ENCODE data around the gene CDKAL1.

The CDKAL1 gene

DNA sequence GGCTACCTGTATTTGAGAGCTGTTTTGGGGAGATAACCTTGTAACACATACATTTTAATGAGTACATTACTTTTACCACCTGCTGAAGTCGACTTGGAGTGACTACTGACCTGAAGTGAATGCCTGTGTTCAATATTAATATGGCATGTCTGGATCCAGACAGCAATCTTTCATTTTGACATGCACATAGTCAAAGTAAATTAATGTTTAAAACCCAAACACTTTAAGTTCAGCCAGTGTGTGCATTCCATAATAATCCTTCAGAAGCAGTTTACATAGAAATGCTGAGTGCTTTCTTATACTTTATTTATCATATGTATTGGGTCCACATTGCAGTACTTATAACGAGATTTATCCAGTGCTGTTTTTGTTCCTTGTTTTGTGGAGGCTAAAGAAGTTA, 38.0 kb downstream of the CDKAL1 start:
- H3K9me3 ChIP-seq (ENCODE audit: control insufficient read depth, low read length) = no peaks in the 10 kb centered on the region
- no peak overlapping the region for H2AFZ ChIP-seq
- no peaks in the 10 kb centered on the region for H3K27me3 ChIP-seq (ENCODE audit: control insufficient read depth, insufficient read depth, low read length)
- no peaks in the 10 kb centered on the region for H3K79me2 ChIP-seq
- no peaks in the 10 kb centered on the region for H3K4me1 ChIP-seq
- H3K4me2 ChIP-seq (ENCODE audit: low read length) = no peak overlapping the region
- H3K27ac ChIP-seq = no peak overlapping the region
- H3K4me3 ChIP-seq (ENCODE audit: low read depth, low read length) = no peak overlapping the region
- no peaks in the 10 kb centered on the region for H3K36me3 ChIP-seq (ENCODE audit: control insufficient read depth, insufficient read depth, low read length)
- no peak for TF ChIP-seq CTCF (IDR thresholded peaks at IDR 0.05)
- H3K9ac ChIP-seq = no peak overlapping the region

DNA sequence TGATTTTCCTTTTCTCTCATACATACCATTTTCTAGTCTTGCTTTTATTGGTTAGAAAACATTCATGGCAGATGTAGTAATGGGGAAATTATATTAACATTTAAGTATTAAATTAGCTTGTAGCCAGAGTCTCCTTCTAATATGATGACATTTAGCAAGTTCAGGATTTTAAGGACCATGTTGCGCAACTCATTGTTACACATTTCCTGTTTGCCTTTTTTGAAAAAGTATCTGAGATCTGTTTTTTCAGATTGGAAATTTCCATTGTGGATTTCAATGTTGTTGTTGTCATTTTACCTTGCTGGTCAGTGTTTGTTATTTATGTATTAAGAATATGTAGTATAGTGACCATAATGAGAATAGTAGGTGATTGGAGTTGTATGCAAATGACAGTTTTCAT, 38.7 kb downstream of the CDKAL1 start:
- Histone ChIP-seq H3K27me3 (ENCODE audit: control insufficient read depth, insufficient read depth, low read length) (no peaks in the 10 kb centered on the region), H3K27ac (no peak overlapping the region), H3K36me3 (ENCODE audit: control insufficient read depth, insufficient read depth, low read length) (no peaks in the 10 kb centered on the region), H3K79me2 (no peaks in the 10 kb centered on the region), H3K9me3 (ENCODE audit: control insufficient read depth, low read length) (no peaks in the 10 kb centered on the region), H2AFZ (no peak overlapping the region), H3K4me2 (ENCODE audit: low read length) (no peak overlapping the region), H3K4me1 (no peaks in the 10 kb centered on the region), H3K4me3 (ENCODE audit: low read depth, low read length) (no peak overlapping the region), H3K9ac (no peak overlapping the region)
- TF ChIP-seq CTCF (IDR thresholded peaks at IDR 0.05) = no peak

DNA sequence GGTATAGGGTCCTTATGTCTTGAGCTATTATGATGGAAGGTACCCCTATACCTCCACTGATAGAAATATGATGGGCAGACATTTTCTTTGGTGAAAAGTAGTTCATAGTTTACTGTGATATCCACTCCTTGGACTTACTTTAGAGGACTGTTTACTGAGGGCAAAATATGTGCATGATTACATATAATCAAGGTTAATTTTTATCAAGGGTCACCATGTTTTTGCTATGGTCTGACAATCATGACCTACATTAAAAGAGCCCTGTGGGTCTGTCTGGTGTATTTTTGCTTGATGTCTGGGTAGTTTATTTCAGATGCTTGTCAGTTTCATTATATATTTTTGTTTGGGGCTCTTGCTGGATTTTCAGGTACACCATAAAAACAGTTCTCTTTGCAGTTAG, 40.1 kb downstream of the CDKAL1 start:
- H3K9ac ChIP-seq = no peak overlapping the region
- H3K4me2 ChIP-seq (ENCODE audit: low read length) = no peak overlapping the region
- H3K4me3 ChIP-seq (ENCODE audit: low read depth, low read length) = no peak overlapping the region
- H3K27me3 ChIP-seq (ENCODE audit: control insufficient read depth, insufficient read depth, low read length) = no peaks in the 10 kb centered on the region
- H3K36me3 ChIP-seq (ENCODE audit: control insufficient read depth, insufficient read depth, low read length) = no peaks in the 10 kb centered on the region
- H3K4me1 ChIP-seq = no peaks in the 10 kb centered on the region
- no peaks in the 10 kb centered on the region for H3K79me2 ChIP-seq
- no peak overlapping the region for H2AFZ ChIP-seq
- no peak for TF ChIP-seq CTCF (IDR thresholded peaks at IDR 0.05)
- H3K9me3 ChIP-seq (ENCODE audit: control insufficient read depth, low read length) = no peaks in the 10 kb centered on the region
- H3K27ac ChIP-seq = no peak overlapping the region

DNA sequence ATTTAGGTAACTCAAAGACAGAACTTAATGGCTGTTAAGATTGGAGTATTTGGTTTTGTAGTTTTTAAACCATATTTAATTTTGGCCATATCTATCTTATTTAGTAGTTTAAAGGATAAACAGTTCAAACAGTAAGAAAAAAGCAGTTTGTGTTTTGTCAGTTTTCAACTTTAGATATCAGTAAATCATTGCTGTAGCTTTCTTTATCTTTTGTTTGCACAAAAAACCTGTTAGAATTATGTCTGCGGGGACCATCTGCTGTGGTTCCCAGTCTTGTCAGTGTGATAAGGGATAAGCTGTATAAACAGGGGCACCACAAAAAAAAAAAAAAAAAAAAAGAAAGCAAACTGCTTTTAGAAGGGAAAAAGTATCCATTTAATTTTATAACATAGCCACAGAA, 40.9 kb downstream of the CDKAL1 start:
- no peak overlapping the region for H3K4me2 ChIP-seq (ENCODE audit: low read length)
- no peak for TF ChIP-seq CTCF (IDR thresholded peaks at IDR 0.05)
- no peaks in the 10 kb centered on the region for H3K79me2 ChIP-seq
- H3K4me3 ChIP-seq (ENCODE audit: low read depth, low read length) = no peak overlapping the region
- H3K9me3 ChIP-seq (ENCODE audit: control insufficient read depth, low read length) = no peaks in the 10 kb centered on the region
- no peak overlapping the region for H2AFZ ChIP-seq
- no peak overlapping the region for H3K27ac ChIP-seq
- H3K9ac ChIP-seq = no peak overlapping the region
- no peaks in the 10 kb centered on the region for H3K4me1 ChIP-seq
- H3K36me3 ChIP-seq (ENCODE audit: control insufficient read depth, insufficient read depth, low read length) = no peaks in the 10 kb centered on the region
- H3K27me3 ChIP-seq (ENCODE audit: control insufficient read depth, insufficient read depth, low read length) = no peaks in the 10 kb centered on the region

DNA sequence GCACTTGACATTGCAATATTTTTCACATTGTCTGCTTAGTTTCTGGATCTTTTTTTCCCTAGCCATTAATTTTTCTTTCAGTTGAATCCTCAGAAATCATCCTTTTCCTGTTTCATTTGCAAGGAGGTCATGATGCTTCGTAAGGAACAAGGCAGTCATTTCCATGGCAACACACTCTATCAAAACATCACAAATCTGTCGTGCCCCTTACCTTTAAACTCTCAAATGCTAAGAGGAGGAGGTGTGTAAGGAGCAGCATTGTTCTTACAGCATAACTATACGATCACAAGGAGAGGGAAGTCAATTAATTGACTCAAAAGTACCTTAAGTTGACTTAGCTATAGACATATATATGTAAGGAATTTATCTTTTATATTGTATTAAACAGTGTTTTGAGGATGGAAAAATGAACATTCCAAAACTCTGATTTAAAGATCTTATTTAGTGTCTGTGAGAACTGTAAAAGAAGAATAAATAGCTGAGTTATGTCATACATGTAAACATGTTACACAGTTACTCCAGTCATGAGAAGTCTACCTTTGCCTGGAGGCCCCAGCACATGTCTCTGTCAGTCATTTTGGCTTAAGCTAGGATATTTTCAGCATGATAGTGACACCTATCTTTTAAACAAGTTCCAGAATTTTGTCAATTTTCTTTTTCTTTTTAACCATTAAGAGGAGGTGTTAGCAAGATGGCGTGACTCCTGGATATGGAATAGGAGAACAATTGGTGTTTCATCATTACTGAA, 41.6 kb downstream of the CDKAL1 start:
- Histone ChIP-seq H3K79me2 (no peaks in the 10 kb centered on the region), H3K4me2 (ENCODE audit: low read length) (no peak overlapping the region), H3K4me3 (ENCODE audit: low read depth, low read length) (no peak overlapping the region), H3K9ac (no peak overlapping the region), H3K36me3 (ENCODE audit: control insufficient read depth, insufficient read depth, low read length) (no peaks in the 10 kb centered on the region), H3K4me1 (no peaks in the 10 kb centered on the region), H2AFZ (no peak overlapping the region), H3K27ac (no peak overlapping the region), H3K9me3 (ENCODE audit: control insufficient read depth, low read length) (no peaks in the 10 kb centered on the region), H3K27me3 (ENCODE audit: control insufficient read depth, insufficient read depth, low read length) (no peaks in the 10 kb centered on the region)
- no peak for TF ChIP-seq CTCF (IDR thresholded peaks at IDR 0.05)

All from parathyroid adenoma (tissue), 2 donors.